Heart left ventricle (tissue), 16 donors: ENCODE results near the gene ARVCF. TPM values are rescaled to one million over a fixed set of nuclear protein-coding genes. Genes with fewer than 3 reads are reported as not detected.

Source experiments
- ATAC-seq, 4 donors: fragments of 200-7000 bp; cut with Tn5 transposase; one replicate each; pipeline ENCODE4 v1.9.1; 2020 to 2022; ENCODE audit warnings: moderate library complexity in 4 of 4, mild to moderate bottlenecking in 3 of 4, moderate number of reproducible peaks in 1 of 4
- DNase-seq, 5 donors: peaks; one replicate each; pipeline ENCODE4 v3.0.0-alpha.2; 2020
- H3K27ac ChIP-seq, 12 donors: fragments of 200-600 bp; sonication (generic) in 4 of 12; one replicate each; pipeline versions ENCODE4 v1.5.0 to v1.8.0; 2016 to 2022; ENCODE audit warnings: mild to moderate bottlenecking in 2 of 12
- H3K27me3 ChIP-seq, 9 donors: fragments of 200-600 bp; sonication (generic) in 2 of 9; one replicate each; pipeline versions ENCODE4 v1.5.1 to v1.8.0; 2016 to 2022; ENCODE audit warnings: mild to moderate bottlenecking in 3 of 9
- H3K36me3 ChIP-seq, 9 donors: fragments of 200-600 bp; sonication (generic) in 2 of 9; one replicate each; pipeline versions ENCODE4 v1.5.0 to v1.8.0; 2018 to 2022; ENCODE audit warnings: mild to moderate bottlenecking in 2 of 9
- H3K4me1 ChIP-seq, 12 donors: fragments of 200-600 bp; sonication (generic) in 4 of 12; one replicate each; pipeline versions ENCODE4 v1.5.0 to v1.8.0; 2016 to 2022; ENCODE audit warnings: mild to moderate bottlenecking in 3 of 12
- H3K4me3 ChIP-seq, 12 donors: fragments of 200-600 bp; sonication (generic) in 4 of 12; one replicate each; pipeline versions ENCODE4 v1.5.0 to v1.8.0; 2017 to 2022; ENCODE audit warnings: mild to moderate bottlenecking in 9 of 12, moderate library complexity in 4 of 12
- H3K9me3 ChIP-seq, 12 donors: fragments of 200-600 bp; sonication (generic) in 4 of 12; one replicate each; pipeline versions ENCODE4 v1.5.0 to v1.8.0; 2016 to 2022; ENCODE audit warnings: mild to moderate bottlenecking in 1 of 12
- POLR2A ChIP-seq, 2 donors: fragments of 450-650 bp; IDR thresholded peaks; one replicate each; pipeline ENCODE4 v1.6.1; 2017; ENCODE audit warnings: antibody characterized with exemption in 2 of 2, mild to moderate bottlenecking in 2 of 2, moderate library complexity in 2 of 2
- WGBS, 4 donors: extraction: QIAGEN DNeasy Blood & Tissue Kit in 2 of 4; methylation state at CpG; one replicate each; pipeline versions ENCODE4 v1.1.5 to v1.1.7; 2013 to 2018; 5-methylcytosine and 5-hydroxymethylcytosine counted together
- intact Hi-C, 10 donors: fragments of 100-400 bp; cut with DNase I; formaldehyde crosslinking; loops; one replicate each; pipeline versions ENCODE4 v1.11.1 to v1.14.2; 2022
- polyA plus RNA-seq, 2 donors: library from polyadenylated mRNA; stranded (reverse); fragments of 200-250 nt; gene quantifications; one replicate each; pipeline ENCODE4 v1.2.3, GENCODE V29; 2013
- total RNA-seq, 9 donors: library from RNA; depleted of rRNA in 2 of 9; stranded (reverse); fragments of >200 nt in 2 of 9; fragmentation: NEBNext Ultra II Directional in 3 of 9; extraction: Animal tissue kit (Norgen Biotek cat#: 25700) in 3 of 9; gene quantifications; one replicate each; pipeline versions ENCODE4 v1.1.0 to v1.2.4, GENCODE V29; 2016 to 2023
- TF ChIP-seq, protein P1 (sequence below), 12 donors: fragments of 200-600 bp; sonication (generic) in 4 of 12; IDR thresholded peaks; one replicate each; pipeline versions ENCODE4 v1.5.0 to v1.8.0; 2018 to 2022; ENCODE audit warnings: antibody characterized with exemption in 12 of 12, mild to moderate bottlenecking in 5 of 12
- donor health status: ischemic (EF 13 %, LVEDD 7.1; RV severe dilation, severe dysfunction).
- donor health status: healthy with polysubstance abuse.
- donor health status: DM: no; HTN: yes; CAD: no.
- donor health status: DM: no; HTN: no; CAD: no.
- donor health status: ischemic (EF 25% LVEDD 6.9; RV normal size, moderate dysfunction).
- donor health status: ischemic (EF 25% LVEDD 5.7; RV mildly dilated, moderate dysfunction).
- donor health status: healthy.
- donor health status: DM: yes; HTN: yes; CAD: no.
- donor health status: ischemic (EF 35%, LVEDD 5.7; RV mildly dilated, moderate dysfunction).
- donor health status: nonischemic (EF 11% LVEDD 7.7; RV severe dilation, severe dysfunction).
- donor health status: DM: yes; HTN: yes; CAD: no.
- donor health status: PGD.
- donor health status: ischemic (EF 29% LVEDD 5.4; RV normal size, mild dysfunction).
- donor health status: nonischemic (EF 23%, LVEDD 6.1; RV moderate dilation, normal function).

Gene ARVCF
- total and polyA plus RNA-seq, 11 donors: 21.2 to 46.6 (median 33.3) TPM

- WGBS, 4 donors: 90 to 95% (median 94%) methylated on average over 16 to 21 of the region's 21 CpGs
- TF ChIP-seq, protein P1, sequence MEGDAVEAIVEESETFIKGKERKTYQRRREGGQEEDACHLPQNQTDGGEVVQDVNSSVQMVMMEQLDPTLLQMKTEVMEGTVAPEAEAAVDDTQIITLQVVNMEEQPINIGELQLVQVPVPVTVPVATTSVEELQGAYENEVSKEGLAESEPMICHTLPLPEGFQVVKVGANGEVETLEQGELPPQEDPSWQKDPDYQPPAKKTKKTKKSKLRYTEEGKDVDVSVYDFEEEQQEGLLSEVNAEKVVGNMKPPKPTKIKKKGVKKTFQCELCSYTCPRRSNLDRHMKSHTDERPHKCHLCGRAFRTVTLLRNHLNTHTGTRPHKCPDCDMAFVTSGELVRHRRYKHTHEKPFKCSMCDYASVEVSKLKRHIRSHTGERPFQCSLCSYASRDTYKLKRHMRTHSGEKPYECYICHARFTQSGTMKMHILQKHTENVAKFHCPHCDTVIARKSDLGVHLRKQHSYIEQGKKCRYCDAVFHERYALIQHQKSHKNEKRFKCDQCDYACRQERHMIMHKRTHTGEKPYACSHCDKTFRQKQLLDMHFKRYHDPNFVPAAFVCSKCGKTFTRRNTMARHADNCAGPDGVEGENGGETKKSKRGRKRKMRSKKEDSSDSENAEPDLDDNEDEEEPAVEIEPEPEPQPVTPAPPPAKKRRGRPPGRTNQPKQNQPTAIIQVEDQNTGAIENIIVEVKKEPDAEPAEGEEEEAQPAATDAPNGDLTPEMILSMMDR (IDR thresholded peaks at IDR 0.05): no peak
- no peak for TF ChIP-seq POLR2A (IDR thresholded peaks at IDR 0.05)
- no peak overlapping the region for H3K27ac ChIP-seq
- peaks cover 0 to 25% (median 0%) of the 10 kb centered on the region in 12 donors for H3K4me1 ChIP-seq
- H3K27me3 ChIP-seq: no peaks in the 10 kb centered on the region
- H3K4me3 ChIP-seq: no peak overlapping the region
- intact Hi-C loops: no loop called here
- H3K36me3 ChIP-seq: peaks cover 0 to 7% (median 0%) of the 10 kb centered on the region in 9 donors
- H3K9me3 ChIP-seq: peaks cover 0 to 11% (median 0%) of the 10 kb centered on the region in 12 donors
- no peak for DNase-seq
- ATAC-seq: peak in 1 of 4 donors; percentile 10
These were observed 85.8 kb downstream of the ARVCF start for GRCh38 chr22:19930551-19931486.

- 86 to 93% (median 92%) methylated on average over 17 to 21 of the region's 21 CpGs for WGBS, 4 donors
- Histone ChIP-seq H3K27me3 (no peaks in the 10 kb centered on the region), H3K4me3 (no peak overlapping the region), H3K9me3 (peaks cover 0 to 2% (median 0%) of the 10 kb centered on the region in 12 donors), H3K27ac (no peak overlapping the region), H3K36me3 (peaks cover 0 to 7% (median 0%) of the 10 kb centered on the region in 9 donors), H3K4me1 (peaks cover 0 to 25% (median 0%) of the 10 kb centered on the region in 12 donors)
- peak; percentile 2 to 50 (median 34) for ATAC-seq
- no peak for DNase-seq
- intact Hi-C loops: no loop called here
- no peak for TF ChIP-seq POLR2A (IDR thresholded peaks at IDR 0.05)
- TF ChIP-seq, protein P1 (IDR thresholded peaks at IDR 0.05): no peak
These were observed 86.8 kb downstream of the ARVCF start for GRCh38 chr22:19929586-19930550.

DNA sequence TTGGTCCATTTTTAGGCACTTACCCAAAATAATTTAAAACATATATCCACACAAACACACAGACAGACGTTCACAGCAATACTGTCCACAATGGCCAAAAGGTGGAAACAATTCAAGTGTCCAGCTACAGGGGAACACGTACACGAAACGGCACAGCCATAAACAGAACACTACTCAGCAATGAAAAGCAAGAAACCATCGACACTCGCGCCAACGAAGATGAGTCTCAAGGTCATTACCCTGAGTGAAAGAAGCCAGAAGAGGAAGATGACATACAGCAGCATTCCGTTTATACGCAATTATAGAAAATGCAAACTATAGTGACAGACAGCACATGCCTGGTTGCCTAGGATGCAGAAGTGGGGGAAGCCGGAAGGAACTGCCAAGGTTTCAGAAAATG is 88.4 kb downstream of the ARVCF start:
- Histone ChIP-seq H3K4me3 (no peak overlapping the region), H3K36me3 (peaks cover 0 to 7% (median 0%) of the 10 kb centered on the region in 9 donors), H3K27ac (no peak overlapping the region), H3K4me1 (peaks cover 0 to 19% (median 0%) of the 10 kb centered on the region in 12 donors), H3K27me3 (no peaks in the 10 kb centered on the region), H3K9me3 (no peaks in the 10 kb centered on the region)
- WGBS, 4 donors: 89 to 93% (median 91%) methylated on average over 11 of the region's 11 CpGs
- no peak for TF ChIP-seq POLR2A (IDR thresholded peaks at IDR 0.05)
- TF ChIP-seq, protein P1 (IDR thresholded peaks at IDR 0.05): no peak
- DNase-seq (no peak), ATAC-seq (no peak)
- intact Hi-C loops: no loop called here
